HepG2 (cell line): ENCODE results near the gene NT5DC2. TPM values are rescaled to one million over a fixed set of nuclear protein-coding genes. Genes with fewer than 3 reads are reported as not detected.

Source experiments
- ATAC-seq: fragments of 200-7000 bp; cut with Tn5 transposase; 3 replicates; pipeline ENCODE4 v1.9.1; 2020; ENCODE audit warnings: mild to moderate bottlenecking, moderate library complexity
- BruUV-seq: library from RNA; stranded (reverse); fragments of 400-500 nt; replicated peaks from 2 replicates; lab custom pipeline; 2021; lab: Mats Ljungman, UMichigan
- CTCF ChIA-PET: fragments of 300-600 bp; formaldehyde crosslinking; extraction: SDS; loops from one replicate; lab custom pipeline; 2021; ENCODE audit warnings: low total read pairs, inconsistent platforms, low intra/inter-chr PET ratio; lab: Yijun Ruan, JAX
- POLR2A ChIA-PET: fragments of 350-600 bp; sonication (Branson Sonifier 250); formaldehyde crosslinking; loops from one replicate; lab custom pipeline; 2020; ENCODE audit warnings: antibody characterized with exemption, inconsistent platforms; lab: Yijun Ruan, JAX
- DNase-seq: peaks from one replicate; pipeline ENCODE4 v3.0.0-alpha.2; 2015; ENCODE audit warnings: low spot score
- FAIRE-seq: peaks from 3 replicates; lab custom pipeline; 2011; peaks lifted over from hg19 to GRCh38; lab: Jason Lieb, UNC
- H2AFZ ChIP-seq: one replicate; pipeline ENCODE4 v1.6.1; 2011; ENCODE audit warnings: low read length, inconsistent platforms
- H3K27ac ChIP-seq: fragments of 300-600 bp; 3 replicates; pipeline ENCODE4 v1.8.0; 2011; ENCODE audit warnings: mixed run types, mild to moderate bottlenecking, mixed read lengths, low read length, inconsistent platforms; ENCODE audit not compliant: insufficient read depth; ENCODE audit errors: extremely low read length
- H3K27me3 ChIP-seq, 2 experiments: fragments of 200-600 bp in 1 of 2; 2 replicates in 1 of 2; 3 replicates in 1 of 2; pipeline versions ENCODE4 v1.6.0 to v1.8.0; 2011; ENCODE audit warnings: low read length in 2 of 2, mild to moderate bottlenecking in 2 of 2, moderate library complexity in 2 of 2, inconsistent platforms in 1 of 2; ENCODE audit not compliant: insufficient read depth in 2 of 2, control insufficient read depth in 1 of 2
- H3K36me3 ChIP-seq, 2 experiments: fragments of 200-600 bp in 1 of 2; replicated peaks in 1 of 2; 2 replicates in 1 of 2; 3 replicates in 1 of 2; pipeline versions ENCODE4 v1.5.1 to v1.8.0; 2011; ENCODE audit warnings: low read length in 2 of 2, inconsistent platforms in 1 of 2; ENCODE audit not compliant: insufficient read depth in 2 of 2, control insufficient read depth in 1 of 2
- H3K4me1 ChIP-seq: 2 replicates; pipeline ENCODE4 v1.5.1; 2012; ENCODE audit warnings: low read length, inconsistent platforms; ENCODE audit not compliant: insufficient read depth
- H3K4me2 ChIP-seq: 2 replicates; pipeline ENCODE4 v1.6.0; 2011; ENCODE audit warnings: low read depth, low read length, inconsistent platforms
- H3K4me3 ChIP-seq, 3 experiments: fragments of 200-600 bp in 1 of 3; sonication (generic), shearing (Covaris generic) in 1 of 3; replicated peaks in 1 of 3; 2 replicates each; pipeline ENCODE4 v1.5.1; 2011 to 2016; ENCODE audit warnings: low read length in 3 of 3, inconsistent platforms in 2 of 3, low read depth in 2 of 3, mild to moderate bottlenecking in 2 of 3, control low read depth in 1 of 3, mixed read lengths in 1 of 3; ENCODE audit not compliant: insufficient read depth in 1 of 3
- H3K79me2 ChIP-seq: one replicate; pipeline ENCODE4 v1.6.1; 2011; ENCODE audit warnings: low read length, inconsistent platforms; ENCODE audit not compliant: insufficient read depth
- H3K9ac ChIP-seq: 2 replicates; pipeline ENCODE4 v1.6.0; 2011; ENCODE audit warnings: mild to moderate bottlenecking, low read depth, low read length, inconsistent platforms; ENCODE audit not compliant: insufficient read depth
- H3K9me3 ChIP-seq: 2 replicates; pipeline ENCODE4 v1.5.1; 2012; ENCODE audit warnings: mild to moderate bottlenecking, low read length
- H4K20me1 ChIP-seq: 2 replicates; pipeline ENCODE4 v1.6.0; 2011; ENCODE audit warnings: inconsistent platforms, mild to moderate bottlenecking, low read length, moderate library complexity; ENCODE audit not compliant: insufficient read depth
- POLR2A ChIP-seq, 2 experiments: IDR thresholded peaks; 2 replicates each; pipeline ENCODE4 v1.6.1; 2011; ENCODE audit warnings: low read depth in 2 of 2, low read length in 2 of 2, mild to moderate bottlenecking in 1 of 2, moderate library complexity in 1 of 2; ENCODE audit not compliant: insufficient read depth in 1 of 2
- RBFOX2 ChIP-seq: fragments of 200-400 bp; formaldehyde crosslinking; IDR thresholded peaks from 2 replicates; pipeline ENCODE4 v1.6.1; 2017; ENCODE audit warnings: low read depth, mild to moderate bottlenecking, low read length
- SP2 ChIP-seq: sonication (generic); formaldehyde crosslinking; IDR thresholded peaks from 2 replicates; pipeline ENCODE4 v1.5.1; 2020; ENCODE audit warnings: mild to moderate bottlenecking, missing genetic modification reagents
- ZNF883 ChIP-seq: sonication (generic); formaldehyde crosslinking; IDR thresholded peaks from 2 replicates; pipeline ENCODE4 v1.5.1; 2020; ENCODE audit warnings: mild to moderate bottlenecking, missing genetic modification reagents; ENCODE audit errors: not compliant biosample characterization
- WGBS: methylation state at CpG from one replicate; pipeline ENCODE4 v1.1.6; 2017; ENCODE audit warnings: low lambda C conversion rate; 5-methylcytosine and 5-hydroxymethylcytosine counted together
- in situ Hi-C: cut with HindIII; loops from 2 replicates; pipeline ENCODE4 v1.10.0; 2017; ENCODE audit warnings: low pct_unique_long_range_greater_than_20kb; ENCODE audit not compliant: extremely low pct_ligation_motif_present
- intact Hi-C: fragments of 100-400 bp; cut with micrococcal nuclease; formaldehyde crosslinking; loops from one replicate; pipeline ENCODE4 v1.10.0; 2022; ENCODE audit not compliant: unreplicated experiment
- polyA plus RNA-seq, 8 experiments: library from polyadenylated mRNA; depleted of rRNA in 3 of 8; stranded (reverse) in 7 of 8; unstranded in 1 of 8; fragments of >200 nt; fragmentation: Illumina TruSeq in 4 of 8; extraction: Trizol in 4 of 8; gene quantifications; 2 replicates each; pipeline versions ENCODE4 v1.2.1 to v1.2.3, GENCODE V29; 2011 to 2016; ENCODE audit warnings: low read depth in 4 of 8, missing spikeins in 1 of 8, mixed read lengths in 1 of 8; ENCODE audit not compliant: insufficient read depth in 1 of 8
- total RNA-seq, 5 experiments: library from RNA; depleted of rRNA; stranded (reverse); fragments of >200 nt; fragmentation: Illumina TruSeq; extraction: Trizol; gene quantifications; 2 replicates each; pipeline ENCODE4 v1.2.3, GENCODE V29; 2016; ENCODE audit warnings: low read depth in 1 of 5
- TF ChIP-seq, protein P1 (sequence below): sonication (generic); formaldehyde crosslinking; conservative IDR thresholded peaks from 2 replicates; pipeline ENCODE4 v1.4.0; 2020; ENCODE audit warnings: missing genetic modification reagents
- TF ChIP-seq, protein P2 (sequence below): IDR thresholded peaks from 2 replicates; pipeline ENCODE4 v1.6.1; 2012; ENCODE audit warnings: low read length, improper control_type of control experiment

The NT5DC2 gene
- total and polyA plus RNA-seq, 2 of the 13 experiments (the other 11 are each of a cell fraction or from before 2014, with no cell fraction given) = 131 to 240 TPM

DNA sequence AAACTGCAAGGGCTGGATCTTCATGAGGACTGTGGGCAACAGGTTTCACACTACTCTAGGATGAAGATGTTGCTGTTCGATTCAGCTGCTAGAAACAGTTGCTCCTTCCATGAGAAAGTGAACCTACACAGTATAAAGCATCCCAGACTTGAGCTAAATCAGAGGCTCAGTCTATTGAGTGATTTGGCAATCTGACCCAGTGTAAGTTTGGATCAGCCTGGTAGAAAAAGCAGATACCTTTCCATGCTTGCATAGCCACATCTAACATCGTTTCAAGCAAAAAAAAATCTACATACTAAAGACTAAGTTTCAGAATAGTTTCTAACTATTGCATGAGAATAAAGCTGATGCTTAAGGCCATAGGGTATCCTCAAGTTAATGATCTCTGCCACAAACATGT lies 7.4 kb upstream of the NT5DC2 start:
- TF ChIP-seq, protein P1, sequence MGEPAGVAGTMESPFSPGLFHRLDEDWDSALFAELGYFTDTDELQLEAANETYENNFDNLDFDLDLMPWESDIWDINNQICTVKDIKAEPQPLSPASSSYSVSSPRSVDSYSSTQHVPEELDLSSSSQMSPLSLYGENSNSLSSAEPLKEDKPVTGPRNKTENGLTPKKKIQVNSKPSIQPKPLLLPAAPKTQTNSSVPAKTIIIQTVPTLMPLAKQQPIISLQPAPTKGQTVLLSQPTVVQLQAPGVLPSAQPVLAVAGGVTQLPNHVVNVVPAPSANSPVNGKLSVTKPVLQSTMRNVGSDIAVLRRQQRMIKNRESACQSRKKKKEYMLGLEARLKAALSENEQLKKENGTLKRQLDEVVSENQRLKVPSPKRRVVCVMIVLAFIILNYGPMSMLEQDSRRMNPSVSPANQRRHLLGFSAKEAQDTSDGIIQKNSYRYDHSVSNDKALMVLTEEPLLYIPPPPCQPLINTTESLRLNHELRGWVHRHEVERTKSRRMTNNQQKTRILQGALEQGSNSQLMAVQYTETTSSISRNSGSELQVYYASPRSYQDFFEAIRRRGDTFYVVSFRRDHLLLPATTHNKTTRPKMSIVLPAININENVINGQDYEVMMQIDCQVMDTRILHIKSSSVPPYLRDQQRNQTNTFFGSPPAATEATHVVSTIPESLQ (CRISPR knock-in tag) = no peak
- TF ChIP-seq RBFOX2 = peak; percentile 42; the same call in 1 of the 2 replicates
- TF ChIP-seq SP2 (CRISPR knock-in tag) = no peak
- no peak for TF ChIP-seq ZNF883 (CRISPR knock-in tag)
- DNase-seq = no peak
- H3K79me2 ChIP-seq = peaks cover 27% of the 10 kb centered on the region
- BruUV-seq = no TSS peak
- H3K27ac ChIP-seq = no peak overlapping the region
- ChIA-PET CTCF (no interaction called here), POLR2A (no interaction called here)
- H3K36me3 ChIP-seq = peaks cover 0 to 22% of the 10 kb centered on the region in 2 experiments; a peak in 3 of 5 replicates
- no peak overlapping the region for H3K9ac ChIP-seq
- ATAC-seq = no peak
- no peaks in the 10 kb centered on the region; a peak in 1 of 5 replicates for H3K27me3 ChIP-seq
- H3K4me2 ChIP-seq = no peak overlapping the region
- H3K4me1 ChIP-seq = peaks cover 34% of the 10 kb centered on the region
- no peaks in the 10 kb centered on the region for H3K9me3 ChIP-seq
- no peak for FAIRE-seq
- peaks cover 12% of the 10 kb centered on the region for H4K20me1 ChIP-seq
- in situ Hi-C loops = no loop called here
- no peak overlapping the region for H2AFZ ChIP-seq
- intact Hi-C loops = no loop called here
- no peak overlapping the region for H3K4me3 ChIP-seq
- 90% methylated on average over 2 of the region's 2 CpGs for WGBS

DNA sequence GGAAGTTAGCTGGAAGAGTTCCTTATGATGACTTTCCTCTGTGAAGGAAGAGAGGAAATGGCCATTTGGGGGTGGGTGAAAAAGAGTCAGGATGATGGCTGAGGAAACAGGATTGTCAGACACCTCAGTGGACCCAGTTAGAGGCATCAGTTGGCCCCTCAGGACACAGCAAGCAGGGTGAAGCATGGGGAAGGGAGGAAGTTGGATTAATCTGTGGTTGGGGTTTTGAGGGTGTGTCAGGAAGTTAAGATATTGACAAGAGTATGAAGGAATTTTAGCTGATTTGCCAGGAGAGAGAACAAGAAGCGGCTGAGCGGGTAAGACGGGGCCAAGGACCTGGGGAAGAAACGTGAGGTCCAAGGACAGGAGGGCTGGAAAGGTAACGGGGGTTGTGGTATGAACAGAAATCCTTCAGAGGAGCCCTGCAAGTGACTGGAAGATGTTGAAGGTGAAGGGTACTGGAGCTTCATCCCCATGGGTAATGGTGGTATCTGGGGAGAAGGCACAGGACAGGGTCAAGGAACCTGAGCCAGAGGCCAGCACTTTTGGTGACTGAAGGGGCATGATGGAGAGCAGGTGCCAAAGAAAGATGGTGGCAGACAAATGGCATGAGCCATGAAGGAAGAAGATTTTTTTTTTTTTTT lies 5.5 kb upstream of the NT5DC2 start:
- intact Hi-C loops = no loop called here
- H3K79me2 ChIP-seq = peaks cover 37% of the 10 kb centered on the region
- peaks cover 50% of the 10 kb centered on the region for H3K4me1 ChIP-seq
- no peak overlapping the region for H3K9ac ChIP-seq
- ChIA-PET POLR2A (interaction anchor here (0.7 kb wide), 1 partner anchor 809 kb away, joined by 3 read pairs; no protein-coding TSS in a partner anchor), CTCF (no interaction called here)
- peak overlapping the region; percentile 43 for H3K4me2 ChIP-seq
- FAIRE-seq (no peak), ATAC-seq (no peak), DNase-seq (no peak)
- WGBS = 98% methylated on average over 5 of the region's 5 CpGs
- BruUV-seq = no TSS peak
- no peak overlapping the region for H3K27ac ChIP-seq
- in situ Hi-C loops = no loop called here
- H3K27me3 ChIP-seq = no peaks in the 10 kb centered on the region; a peak in 1 of 5 replicates
- TF ChIP-seq, protein P2, sequence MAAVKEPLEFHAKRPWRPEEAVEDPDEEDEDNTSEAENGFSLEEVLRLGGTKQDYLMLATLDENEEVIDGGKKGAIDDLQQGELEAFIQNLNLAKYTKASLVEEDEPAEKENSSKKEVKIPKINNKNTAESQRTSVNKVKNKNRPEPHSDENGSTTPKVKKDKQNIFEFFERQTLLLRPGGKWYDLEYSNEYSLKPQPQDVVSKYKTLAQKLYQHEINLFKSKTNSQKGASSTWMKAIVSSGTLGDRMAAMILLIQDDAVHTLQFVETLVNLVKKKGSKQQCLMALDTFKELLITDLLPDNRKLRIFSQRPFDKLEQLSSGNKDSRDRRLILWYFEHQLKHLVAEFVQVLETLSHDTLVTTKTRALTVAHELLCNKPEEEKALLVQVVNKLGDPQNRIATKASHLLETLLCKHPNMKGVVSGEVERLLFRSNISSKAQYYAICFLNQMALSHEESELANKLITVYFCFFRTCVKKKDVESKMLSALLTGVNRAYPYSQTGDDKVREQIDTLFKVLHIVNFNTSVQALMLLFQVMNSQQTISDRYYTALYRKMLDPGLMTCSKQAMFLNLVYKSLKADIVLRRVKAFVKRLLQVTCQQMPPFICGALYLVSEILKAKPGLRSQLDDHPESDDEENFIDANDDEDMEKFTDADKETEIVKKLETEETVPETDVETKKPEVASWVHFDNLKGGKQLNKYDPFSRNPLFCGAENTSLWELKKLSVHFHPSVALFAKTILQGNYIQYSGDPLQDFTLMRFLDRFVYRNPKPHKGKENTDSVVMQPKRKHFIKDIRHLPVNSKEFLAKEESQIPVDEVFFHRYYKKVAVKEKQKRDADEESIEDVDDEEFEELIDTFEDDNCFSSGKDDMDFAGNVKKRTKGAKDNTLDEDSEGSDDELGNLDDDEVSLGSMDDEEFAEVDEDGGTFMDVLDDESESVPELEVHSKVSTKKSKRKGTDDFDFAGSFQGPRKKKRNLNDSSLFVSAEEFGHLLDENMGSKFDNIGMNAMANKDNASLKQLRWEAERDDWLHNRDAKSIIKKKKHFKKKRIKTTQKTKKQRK = no peak
- 0 out of 4 replicates have a peak, but pooled peaks of 1 of the 2 experiments have one; percentile 29 for TF ChIP-seq POLR2A (IDR thresholded peaks at IDR 0.05; ENCODE audit: insufficient read depth in 1 of 2, low read depth in 2 of 2, low read length in 2 of 2)
- H3K9me3 ChIP-seq = no peaks in the 10 kb centered on the region
- H2AFZ ChIP-seq = no peak overlapping the region
- H3K36me3 ChIP-seq = peaks cover 0 to 18% of the 10 kb centered on the region in 2 experiments; a peak in 3 of 5 replicates
- H3K4me3 ChIP-seq = no peak overlapping the region
- H4K20me1 ChIP-seq = peaks cover 12% of the 10 kb centered on the region
